ENCODE data around the gene ZC3H12A.

GRCh38 chr1:37495875-37496274, 21.5 kb downstream of the ZC3H12A start:
- TF ChIP-seq PKNOX1 (IDR thresholded peaks at IDR 0.05) (no peak), JUND (IDR thresholded peaks at IDR 0.05; ENCODE audit: low read depth, low read length) (no peak), HDAC6 (IDR thresholded peaks at IDR 0.05; ENCODE audit: unreplicated experiment) (no peak), CTCF (IDR thresholded peaks at IDR 0.05 in 2 of 3, conservative IDR thresholded peaks at IDR 0.05 in 1 of 3; ENCODE audit: control insufficient read depth in 2 of 3, extremely low read depth in 1 of 3, insufficient read depth in 1 of 3, low read depth in 3 of 3, low read length in 3 of 3) (no peak), NFYB (IDR thresholded peaks at IDR 0.05; ENCODE audit: insufficient read depth, low read depth, low read length) (no peak), USF2 (IDR thresholded peaks at IDR 0.05; ENCODE audit: borderline replicate concordance, low read depth, low read length) (no peak), MLLT1 (IDR thresholded peaks at IDR 0.05) (no peak), NR2F1 (conservative IDR thresholded peaks at IDR 0.05) (no peak), CBFB (IDR thresholded peaks at IDR 0.05; ENCODE audit: low read depth) (no peak), ZBTB33 (IDR thresholded peaks at IDR 0.05) (no peak), NBN (IDR thresholded peaks at IDR 0.05) (no peak), NKRF (conservative IDR thresholded peaks at IDR 0.05) (no peak)

Data from GM12878 (cell line).